HUES6 (cell line): ENCODE data around the gene CLCN3.
A peak's percentile ranks its signal among the peaks of the same experiment; 100 is the strongest.
"Not testable (repeated sequence)": the region's sequence is repeated elsewhere in the genome, so short reads cannot be mapped to it uniquely, and the experiment has no call there.

Source experiments
- H3K27ac ChIP-seq: 2 replicates; pipeline ENCODE4 v1.7.0; 2013; ENCODE audit warnings: low read depth, mild to moderate bottlenecking, low read length, inconsistent platforms
- H3K27me3 ChIP-seq: 2 replicates; pipeline ENCODE4 v1.6.1; 2013; ENCODE audit warnings: low read length; ENCODE audit not compliant: control insufficient read depth, insufficient read depth
- H3K36me3 ChIP-seq: 2 replicates; pipeline ENCODE4 v1.6.1; 2013; ENCODE audit warnings: low read length; ENCODE audit not compliant: control insufficient read depth, insufficient read depth
- H3K4me1 ChIP-seq: 2 replicates; pipeline ENCODE4 v1.6.1; 2013; ENCODE audit warnings: low read length; ENCODE audit not compliant: control insufficient read depth, insufficient read depth
- H3K4me3 ChIP-seq: 2 replicates; pipeline ENCODE4 v1.5.1; 2013; ENCODE audit warnings: low read depth, low read length
- H3K9ac ChIP-seq: one replicate; pipeline ENCODE4 v1.6.1; 2013; ENCODE audit warnings: mild to moderate bottlenecking, low read length
- H3K9me3 ChIP-seq: 2 replicates; pipeline ENCODE4 v1.6.1; 2013; ENCODE audit warnings: low read depth, low read length; ENCODE audit not compliant: control insufficient read depth, insufficient read depth

CLCN3 gene

GRCh38 chr4:169720529-169720928 lies 100.2 kb downstream of the CLCN3 start:
- H3K4me3 ChIP-seq, result no peak overlapping the region
- peaks cover 5% of the 10 kb centered on the region; the same call in 1 of the 2 replicates for H3K4me1 ChIP-seq
- no peaks in the 10 kb centered on the region for H3K27me3 ChIP-seq
- H3K9ac ChIP-seq, result no peak overlapping the region
- H3K27ac ChIP-seq, result no peak overlapping the region
- peaks cover 17% of the 10 kb centered on the region for H3K36me3 ChIP-seq
- no peaks in the 10 kb centered on the region for H3K9me3 ChIP-seq

DNA sequence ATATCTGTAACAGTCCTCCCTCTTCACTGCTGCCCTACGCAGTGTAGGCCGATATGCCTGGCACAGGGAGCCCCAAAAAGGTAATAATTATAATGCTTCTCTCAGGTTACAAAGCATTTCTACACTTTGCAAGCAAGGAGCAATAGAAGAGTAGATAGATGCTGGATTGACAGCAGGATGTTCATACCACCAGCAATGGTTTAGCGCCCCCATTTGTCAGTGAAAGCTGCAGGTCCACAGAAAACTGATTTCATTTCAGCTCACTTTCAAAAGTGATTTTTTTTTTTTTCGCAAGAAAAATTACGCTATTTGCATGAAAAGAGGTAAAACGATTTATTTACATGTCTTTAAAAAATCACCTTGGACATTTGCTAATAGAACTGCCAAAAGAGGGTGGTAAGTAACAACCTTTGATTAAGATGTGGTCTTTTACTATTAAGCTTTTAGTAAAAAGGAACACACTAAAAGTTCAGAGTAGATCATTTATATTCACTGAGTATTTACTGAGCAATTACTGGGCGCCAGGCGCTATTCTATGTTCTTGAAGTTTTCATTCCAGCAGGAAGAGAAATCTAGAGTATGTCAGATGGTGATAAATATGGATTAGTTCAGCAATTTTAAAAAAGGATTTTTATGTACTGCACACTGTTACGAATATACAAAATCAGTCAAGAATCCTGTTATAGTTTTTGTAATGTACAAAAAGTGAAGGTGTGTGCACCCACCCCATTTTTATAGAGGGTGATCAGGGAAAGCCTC lies 103.0 kb downstream of the CLCN3 start:
- Histone ChIP-seq H3K4me3 (no peak overlapping the region), H3K36me3 (peaks cover 8% of the 10 kb centered on the region), H3K9ac (no peak overlapping the region), H3K27ac (no peak overlapping the region), H3K9me3 (no peaks in the 10 kb centered on the region), H3K4me1 (peaks cover 5% of the 10 kb centered on the region; the same call in 1 of the 2 replicates), H3K27me3 (no peaks in the 10 kb centered on the region)

DNA sequence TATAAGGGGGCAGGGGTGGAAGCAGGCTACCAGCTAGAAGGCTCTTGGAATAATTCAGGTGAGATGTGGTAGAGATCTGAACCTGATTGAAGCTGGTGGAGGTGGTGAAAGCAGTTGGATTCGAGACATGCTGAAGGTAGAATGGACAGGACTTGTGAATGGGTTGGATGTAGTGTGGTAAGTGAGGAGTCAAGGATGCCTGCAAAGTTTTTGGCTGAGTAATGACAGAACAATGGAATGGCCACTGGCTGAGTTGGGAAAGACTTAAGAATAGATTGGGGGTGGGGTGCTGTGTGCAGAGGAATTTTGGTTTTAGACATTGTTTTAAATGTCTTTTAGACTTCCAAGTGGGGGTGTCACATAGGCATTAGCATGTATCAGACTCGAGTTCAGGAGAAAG lies 103.9 kb downstream of the CLCN3 start:
- peaks cover 5% of the 10 kb centered on the region; the same call in 1 of the 2 replicates for H3K4me1 ChIP-seq
- no peak overlapping the region for H3K4me3 ChIP-seq
- H3K9ac ChIP-seq, result no peak overlapping the region
- H3K36me3 ChIP-seq, result peaks cover 10% of the 10 kb centered on the region
- no peaks in the 10 kb centered on the region for H3K27me3 ChIP-seq
- no peaks in the 10 kb centered on the region for H3K9me3 ChIP-seq
- H3K27ac ChIP-seq, result no peak overlapping the region

DNA sequence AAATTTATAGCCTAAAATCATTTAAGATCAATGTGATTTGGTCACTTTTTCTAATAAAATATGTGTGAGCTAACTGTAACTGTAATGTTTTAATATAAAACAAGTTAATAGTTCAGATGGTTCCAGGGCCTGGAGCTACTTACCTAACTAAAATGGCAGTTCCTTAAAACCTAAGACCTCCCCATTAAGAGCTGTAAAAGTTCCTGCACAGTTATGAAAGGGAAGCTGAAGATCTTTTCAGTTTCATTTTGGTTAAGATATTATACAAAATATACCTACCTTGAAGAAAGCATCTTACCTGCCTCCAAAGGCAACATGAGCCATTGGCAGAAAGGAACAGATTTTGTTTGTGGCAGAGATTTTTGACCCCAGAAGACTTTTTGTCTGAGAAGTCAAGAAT lies 107.2 kb downstream of the CLCN3 start:
- H3K9me3 ChIP-seq, result no peaks in the 10 kb centered on the region
- no peak overlapping the region for H3K4me3 ChIP-seq
- H3K27ac ChIP-seq, result no peak overlapping the region
- H3K27me3 ChIP-seq, result no peaks in the 10 kb centered on the region
- H3K9ac ChIP-seq, result no peak overlapping the region
- peaks cover 5% of the 10 kb centered on the region; the same call in 1 of the 2 replicates for H3K4me1 ChIP-seq
- H3K36me3 ChIP-seq, result peaks cover 21% of the 10 kb centered on the region

DNA sequence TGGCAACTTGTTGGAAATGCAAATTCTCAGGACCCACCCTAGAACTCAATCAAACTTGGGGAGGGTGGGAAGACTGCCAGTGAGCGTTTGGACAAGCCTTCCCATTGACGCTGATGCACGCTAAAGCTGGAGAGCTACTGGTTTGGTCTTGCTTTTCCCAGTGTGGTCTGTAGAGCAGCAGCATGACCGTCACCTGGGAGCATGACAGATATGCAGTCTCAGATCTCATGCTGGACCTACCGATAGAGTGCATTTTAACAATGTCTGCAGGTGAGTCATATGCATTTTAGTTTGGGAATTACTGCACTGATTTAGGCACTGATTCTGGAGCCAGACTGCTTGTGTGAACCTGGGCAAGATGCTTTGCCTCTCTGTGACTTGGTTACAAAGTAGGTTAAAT lies 110.2 kb downstream of the CLCN3 start:
- Histone ChIP-seq H3K27ac (no peak overlapping the region), H3K4me1 (no peaks in the 10 kb centered on the region), H3K36me3 (peaks cover 23% of the 10 kb centered on the region), H3K9ac (no peak overlapping the region), H3K9me3 (no peaks in the 10 kb centered on the region), H3K4me3 (no peak overlapping the region), H3K27me3 (no peaks in the 10 kb centered on the region)

DNA sequence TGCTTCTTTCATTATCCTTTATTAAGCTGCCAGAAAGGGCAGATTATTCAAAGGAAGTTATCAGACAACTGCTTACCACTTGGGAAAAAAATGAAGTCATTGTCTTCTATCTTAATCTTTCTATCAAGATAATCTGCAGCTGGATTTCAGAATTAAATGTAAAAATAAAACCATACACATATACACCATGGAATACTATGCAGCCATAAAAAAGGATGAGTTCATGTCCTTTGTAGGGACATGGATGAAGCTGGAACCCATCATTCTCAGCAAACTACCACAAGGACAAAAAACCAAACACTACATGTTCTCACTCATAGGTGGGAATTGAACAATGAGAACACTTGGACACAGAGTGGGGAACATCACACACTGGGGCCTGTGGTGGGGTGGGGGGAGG lies 118.2 kb downstream of the CLCN3 start:
- not testable (repeated sequence) for H3K9ac ChIP-seq, H3K27ac ChIP-seq, H3K27me3 ChIP-seq, H3K9me3 ChIP-seq, H3K4me1 ChIP-seq, H3K4me3 ChIP-seq
- H3K36me3 ChIP-seq, result peaks cover 13% of the 10 kb centered on the region; the same call in 1 of the 2 replicates

- no peak overlapping the region for H3K27ac ChIP-seq
- H3K27me3 ChIP-seq, result no peaks in the 10 kb centered on the region
- H3K9me3 ChIP-seq, result no peaks in the 10 kb centered on the region
- no peak overlapping the region for H3K9ac ChIP-seq
- H3K4me3 ChIP-seq, result no peak overlapping the region
- H3K36me3 ChIP-seq, result peaks cover 9% of the 10 kb centered on the region; the same call in 1 of the 2 replicates
- no peaks in the 10 kb centered on the region for H3K4me1 ChIP-seq
Observed at GRCh38 chr4:169741569-169741968, 121.2 kb downstream of the CLCN3 start.

DNA sequence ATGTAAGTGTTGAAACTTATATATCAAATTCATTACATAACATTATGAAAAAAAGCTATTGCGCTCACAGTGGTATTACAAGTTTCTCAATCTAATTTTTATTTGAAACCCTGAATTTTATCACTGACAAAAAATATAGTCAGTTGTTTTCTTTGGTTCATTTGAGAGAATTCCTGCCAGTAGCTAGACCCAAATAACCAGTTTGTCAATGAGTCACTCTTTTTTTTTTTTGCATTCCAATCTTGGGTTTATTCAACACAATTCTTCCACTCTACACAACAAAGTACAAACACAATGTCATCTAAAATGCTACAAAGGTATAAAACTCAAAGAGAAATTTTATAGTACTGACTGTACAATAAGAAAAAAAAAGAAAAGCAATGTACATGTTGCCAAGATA lies 124.2 kb downstream of the CLCN3 start:
- Histone ChIP-seq H3K4me3 (no peak overlapping the region), H3K9ac (no peak overlapping the region), H3K27me3 (no peaks in the 10 kb centered on the region), H3K9me3 (no peaks in the 10 kb centered on the region), H3K27ac (no peak overlapping the region), H3K36me3 (peaks cover 16% of the 10 kb centered on the region; the same call in 1 of the 2 replicates), H3K4me1 (no peaks in the 10 kb centered on the region)

DNA sequence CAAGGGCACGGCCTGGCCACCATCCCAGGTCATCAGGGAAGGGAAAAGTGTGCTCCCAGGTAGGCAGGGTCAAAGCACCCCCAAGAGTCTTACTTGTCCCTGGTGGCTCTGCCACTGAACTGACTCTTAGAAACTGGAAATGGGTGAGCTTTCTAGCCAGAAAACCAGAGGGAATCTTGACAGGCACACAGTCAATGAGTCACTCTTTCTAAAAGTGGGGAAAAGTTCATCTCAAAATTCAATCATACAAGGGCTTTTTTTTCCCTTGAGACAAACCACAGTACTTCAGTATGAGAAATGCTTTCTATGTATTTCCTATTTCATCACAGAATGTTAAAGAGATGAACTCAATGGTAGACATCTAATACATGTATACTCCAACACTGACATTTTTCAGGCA lies 124.9 kb downstream of the CLCN3 start:
- H3K9me3 ChIP-seq, result no peaks in the 10 kb centered on the region
- H3K9ac ChIP-seq, result no peak overlapping the region
- H3K4me1 ChIP-seq, result no peaks in the 10 kb centered on the region
- peaks cover 21% of the 10 kb centered on the region; the same call in 1 of the 2 replicates for H3K36me3 ChIP-seq
- H3K27me3 ChIP-seq, result no peaks in the 10 kb centered on the region
- H3K4me3 ChIP-seq, result no peak overlapping the region
- no peak overlapping the region for H3K27ac ChIP-seq

DNA sequence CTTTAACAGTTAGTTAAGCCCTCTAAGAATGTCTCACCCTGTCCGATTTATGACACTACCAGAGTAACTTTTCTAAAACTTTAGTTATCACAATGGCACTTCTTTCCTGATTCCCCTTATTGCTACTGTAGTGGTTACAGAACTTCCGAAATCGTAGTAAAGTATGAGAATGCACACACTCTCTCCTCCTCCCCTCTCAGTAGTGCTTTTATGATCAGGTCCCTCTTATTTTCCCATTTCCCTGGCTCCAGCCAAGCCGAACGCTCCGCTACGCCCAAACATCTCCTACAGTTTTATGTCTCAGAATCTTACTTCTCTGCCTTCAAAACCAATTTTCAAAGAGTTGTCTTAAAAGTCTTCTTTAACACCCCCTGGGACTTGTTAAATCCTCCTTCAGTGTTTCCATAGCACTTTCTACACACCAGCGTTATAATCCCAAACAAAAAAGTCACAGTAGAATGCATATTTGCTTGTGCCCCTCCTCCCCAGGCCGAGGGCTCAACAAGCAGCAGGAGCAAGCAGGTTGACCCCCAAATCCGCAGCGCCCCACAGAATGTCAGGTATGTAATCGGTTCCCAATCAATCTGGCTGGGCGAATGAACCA lies 136.7 kb downstream of the CLCN3 start:
- Histone ChIP-seq H3K4me3 (peak overlapping the region; percentile 83), H3K9ac (peak overlapping the region; percentile 63), H3K27me3 (no peaks in the 10 kb centered on the region), H3K9me3 (no peaks in the 10 kb centered on the region), H3K4me1 (peaks cover 21% of the 10 kb centered on the region), H3K36me3 (peaks cover 4% of the 10 kb centered on the region), H3K27ac (no peak overlapping the region)

DNA sequence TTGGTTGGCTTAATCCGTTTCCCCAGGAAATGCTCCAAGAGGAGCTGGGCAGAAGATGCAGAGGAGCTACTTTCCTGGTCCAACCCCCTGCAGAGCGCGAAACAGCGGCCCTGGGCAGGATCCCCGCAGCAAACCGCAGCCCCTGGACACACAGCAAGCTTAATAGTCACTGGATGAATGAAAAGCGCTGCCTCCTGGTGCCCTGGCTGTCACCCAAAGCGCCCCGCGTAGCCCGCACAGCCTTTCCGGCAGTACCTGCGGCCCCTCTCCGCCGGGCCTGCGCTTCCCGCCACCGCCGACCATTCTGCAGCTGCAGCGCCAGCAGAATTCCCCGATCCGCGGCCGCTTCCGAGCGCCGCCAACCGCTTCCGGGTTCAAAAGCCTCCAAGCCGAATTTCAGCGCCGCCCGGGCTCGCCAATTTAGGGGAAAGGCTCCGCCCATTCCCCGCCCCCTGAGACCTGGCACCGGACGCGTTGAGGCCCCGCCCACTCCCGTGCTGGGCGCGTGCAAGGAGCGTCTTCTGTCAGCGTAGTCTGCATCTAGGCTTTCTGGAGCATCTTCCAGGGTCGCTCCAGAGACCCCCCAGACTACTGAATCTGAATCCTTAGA lies 137.3 kb downstream of the CLCN3 start, which contains the start of gene HPF1:
TSS of gene HPF1 (minus strand) at position 370 of the 610 bp plus-strand sequence. CDS start at position 303, 67 bp downstream.
- Histone ChIP-seq H3K4me1 (peaks cover 21% of the 10 kb centered on the region), H3K9ac (peak within 1 kb of the TSS; percentile 63), H3K36me3 (peaks cover 4% of the 10 kb centered on the region), H3K27me3 (no peaks in the 10 kb centered on the region), H3K4me3 (peak within 1 kb of the TSS; percentile 83), H3K27ac (peak within 1 kb of the TSS; percentile 3; the same call in 1 of the 2 replicates), H3K9me3 (no peaks in the 10 kb centered on the region)
